PC-9 (cell line): ENCODE data around the gene SLC30A5.

Source experiments
- CTCF ChIP-seq: fragments of 200-600 bp; sonication (generic); conservative IDR thresholded peaks from 2 replicates; pipeline ENCODE4 v1.6.1; 2017; ENCODE audit warnings: mixed run types, antibody characterized with exemption, mild to moderate bottlenecking, moderate library complexity
- EZH2 ChIP-seq: fragments of 200-600 bp; sonication (generic); IDR thresholded peaks from 2 replicates; pipeline ENCODE4 v1.8.0; 2017; ENCODE audit warnings: antibody characterized with exemption, low read depth

GRCh38 chr5:69049151-69049550, 44.7 kb upstream of the SLC30A5 start:
- TF ChIP-seq CTCF, result no peak
- TF ChIP-seq EZH2, result no peak
